HG03571 (cell line): ENCODE results near the gene TCFL5.
A peak's percentile ranks its signal among the peaks of the same experiment; 100 is the strongest.
"Not testable (repeated sequence)": the region's sequence is repeated elsewhere in the genome, so short reads cannot be mapped to it uniquely, and the experiment has no call there.

Experiments used
- ATAC-seq: cut with Tn5 transposase; IDR thresholded peaks from one replicate; pipeline ENCODE4 v1.9.1; 2021; ENCODE audit not compliant: unreplicated experiment

The TCFL5 gene

GRCh38 chr20:62880935-62881661 lies 19.5 kb upstream of the TCFL5 start:
- no peak for ATAC-seq

- ATAC-seq = no peak
Measured at GRCh38 chr20:62880147-62880934, 18.7 kb upstream of the TCFL5 start.

GRCh38 chr20:62879275-62880146 lies 17.9 kb upstream of the TCFL5 start:
- ATAC-seq = no peak

GRCh38 chr20:62878244-62879038 lies 16.8 kb upstream of the TCFL5 start:
- ATAC-seq = no peak

- no peak for ATAC-seq
Measured at GRCh38 chr20:62876902-62877816, 15.5 kb upstream of the TCFL5 start.

GRCh38 chr20:62876501-62876901 lies 14.9 kb upstream of the TCFL5 start:
- ATAC-seq = no peak

GRCh38 chr20:62875419-62876361 lies 14.1 kb upstream of the TCFL5 start:
- ATAC-seq = no peak

GRCh38 chr20:62874964-62875344 lies 13.3 kb upstream of the TCFL5 start:
- no peak for ATAC-seq

GRCh38 chr20:62873681-62874031 lies 12.0 kb upstream of the TCFL5 start:
- ATAC-seq = not testable (repeated sequence)

GRCh38 chr20:62873280-62873679 lies 11.7 kb upstream of the TCFL5 start:
- no peak for ATAC-seq

GRCh38 chr20:62872862-62873261 lies 11.2 kb upstream of the TCFL5 start:
- ATAC-seq = no peak

GRCh38 chr20:62872184-62872847 lies 10.7 kb upstream of the TCFL5 start:
- no peak for ATAC-seq

- ATAC-seq = no peak
Measured at GRCh38 chr20:62864207-62864606, 2.6 kb upstream of the TCFL5 start.

GRCh38 chr20:62860924-62861691 lies 514 bp downstream of the TCFL5 start:
- ATAC-seq = peak; percentile 33

GRCh38 chr20:62860391-62860923 lies 1.2 kb downstream of the TCFL5 start:
- no peak for ATAC-seq

GRCh38 chr20:62859721-62860120 lies 1.9 kb downstream of the TCFL5 start:
- no peak for ATAC-seq
